ENCODE results near the gene TLR10.
A peak's percentile ranks its signal among the peaks of the same experiment; 100 is the strongest.
"Not testable (repeated sequence)": the region's sequence is repeated elsewhere in the genome, so short reads cannot be mapped to it uniquely, and the experiment has no call there.

TLR10 gene

DNA sequence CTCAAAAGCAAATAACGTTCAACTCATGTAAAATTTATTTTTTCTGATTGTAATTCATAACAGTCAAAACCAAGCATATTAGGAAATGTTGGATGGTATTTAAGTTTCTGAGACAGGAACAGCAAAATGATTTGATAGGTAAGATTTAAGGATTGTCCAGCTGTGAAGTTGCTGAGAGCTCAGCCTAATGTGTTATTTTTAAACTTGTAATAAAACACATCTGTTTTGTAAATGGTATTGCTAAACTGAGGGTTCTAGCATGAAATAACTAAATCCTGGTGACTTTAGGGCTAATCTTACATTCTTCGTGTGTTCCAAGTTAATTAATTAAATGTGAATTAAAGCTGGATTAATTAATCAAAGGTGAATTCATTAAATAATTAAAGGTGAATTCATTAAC is 13.3 kb downstream of the TLR10 start:
- DNase-seq (ENCODE audit: low spot score), result no peak
- ChIA-PET POLR2A (ENCODE audit: low non-redundant PET) (no interaction called here), CTCF (interaction anchor here (1.7 kb wide), 1 partner anchor 13 kb away, joined by 4 read pairs; the partner anchor contains the start of gene TLR10)
- no peak overlapping the region for H3K27ac ChIP-seq
- TF ChIP-seq, protein P1, sequence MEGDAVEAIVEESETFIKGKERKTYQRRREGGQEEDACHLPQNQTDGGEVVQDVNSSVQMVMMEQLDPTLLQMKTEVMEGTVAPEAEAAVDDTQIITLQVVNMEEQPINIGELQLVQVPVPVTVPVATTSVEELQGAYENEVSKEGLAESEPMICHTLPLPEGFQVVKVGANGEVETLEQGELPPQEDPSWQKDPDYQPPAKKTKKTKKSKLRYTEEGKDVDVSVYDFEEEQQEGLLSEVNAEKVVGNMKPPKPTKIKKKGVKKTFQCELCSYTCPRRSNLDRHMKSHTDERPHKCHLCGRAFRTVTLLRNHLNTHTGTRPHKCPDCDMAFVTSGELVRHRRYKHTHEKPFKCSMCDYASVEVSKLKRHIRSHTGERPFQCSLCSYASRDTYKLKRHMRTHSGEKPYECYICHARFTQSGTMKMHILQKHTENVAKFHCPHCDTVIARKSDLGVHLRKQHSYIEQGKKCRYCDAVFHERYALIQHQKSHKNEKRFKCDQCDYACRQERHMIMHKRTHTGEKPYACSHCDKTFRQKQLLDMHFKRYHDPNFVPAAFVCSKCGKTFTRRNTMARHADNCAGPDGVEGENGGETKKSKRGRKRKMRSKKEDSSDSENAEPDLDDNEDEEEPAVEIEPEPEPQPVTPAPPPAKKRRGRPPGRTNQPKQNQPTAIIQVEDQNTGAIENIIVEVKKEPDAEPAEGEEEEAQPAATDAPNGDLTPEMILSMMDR (conservative IDR thresholded peaks at IDR 0.05; ENCODE audit: low read depth), result no peak

DNA sequence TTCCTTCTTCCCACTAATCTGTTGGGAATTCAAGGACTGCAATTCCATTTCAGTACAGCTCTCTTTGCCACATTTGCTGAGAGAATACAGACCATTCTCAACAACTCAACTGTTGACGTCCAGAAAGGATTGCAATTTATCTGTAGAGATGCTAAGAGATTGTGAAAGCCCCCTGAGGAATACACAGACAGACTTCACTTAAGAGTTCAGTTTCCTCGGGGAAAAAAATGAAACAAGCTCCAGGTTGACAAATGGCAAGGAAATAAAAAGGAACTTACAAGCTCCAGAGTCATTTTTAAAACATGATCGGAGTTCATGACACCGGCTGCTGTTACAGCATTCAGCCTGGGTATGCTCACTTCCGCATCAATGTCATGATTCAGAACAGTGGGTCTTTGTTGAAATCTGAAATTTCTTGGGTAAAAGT is 13.8 kb downstream of the TLR10 start:
- no peak for DNase-seq (ENCODE audit: low spot score)
- TF ChIP-seq, protein P1 (conservative IDR thresholded peaks at IDR 0.05; ENCODE audit: low read depth), result no peak
- CTCF ChIA-PET, result interaction anchor here (0.8 to 1.7 kb wide), 2 partner anchors 14 kb away, joined by 3 to 4 read pairs; partner anchors contain the start of gene TLR10
- POLR2A ChIA-PET (ENCODE audit: low non-redundant PET), result no interaction called here
- no peak overlapping the region for H3K27ac ChIP-seq

DNA sequence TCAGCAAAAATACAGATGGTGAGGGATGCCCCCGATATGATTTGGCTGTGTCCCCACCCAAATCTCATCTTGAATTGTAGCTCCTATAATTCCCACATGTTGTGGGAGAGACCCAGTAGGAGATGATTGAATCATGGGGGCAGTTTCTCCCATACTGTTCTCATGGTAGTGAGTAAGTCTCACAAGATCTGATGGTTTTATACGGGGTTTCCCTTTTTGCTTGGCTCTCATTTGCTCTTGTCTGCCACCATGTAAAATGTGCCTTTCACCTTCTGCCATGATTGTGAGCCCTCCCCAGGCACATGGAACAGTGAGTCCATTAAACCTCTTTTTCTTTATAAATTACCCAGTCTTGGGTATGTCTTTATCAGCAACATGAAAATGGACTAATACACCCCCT is 15.8 kb downstream of the TLR10 start:
- POLR2A ChIA-PET (ENCODE audit: low non-redundant PET); H3K27ac ChIP-seq; DNase-seq (ENCODE audit: low spot score); CTCF ChIA-PET: not testable (repeated sequence)

DNA sequence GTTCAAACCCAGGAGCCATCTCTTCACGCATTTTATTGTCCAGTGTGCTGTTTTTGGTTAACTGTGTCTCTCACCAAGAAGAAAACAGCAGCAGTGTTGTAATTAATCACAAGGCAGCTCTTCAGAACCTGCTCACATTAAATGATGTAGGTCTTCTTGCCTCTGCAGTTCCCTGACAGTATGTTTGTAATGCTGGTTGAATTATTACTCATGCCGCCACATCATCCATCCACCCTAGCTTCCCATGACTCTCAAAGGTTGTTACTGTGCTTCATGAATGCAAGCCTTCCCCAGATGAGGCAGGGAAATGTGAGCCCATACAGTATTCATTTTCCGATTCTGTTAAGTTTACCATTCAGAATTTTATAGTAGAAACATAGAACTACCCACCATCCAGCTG is 17.4 kb downstream of the TLR10 start:
- ChIA-PET CTCF (interaction anchor here (0.7 to 1.3 kb wide), 2 partner anchors 17 to 310 kb away, joined by 5 to 7 read pairs; partner anchors contain the start of gene TLR10), POLR2A (ENCODE audit: low non-redundant PET) (no interaction called here)
- H3K27ac ChIP-seq, result no peak overlapping the region
- DNase-seq (ENCODE audit: low spot score), result no peak
- TF ChIP-seq, protein P1 (conservative IDR thresholded peaks at IDR 0.05; ENCODE audit: low read depth), result no peak

DNA sequence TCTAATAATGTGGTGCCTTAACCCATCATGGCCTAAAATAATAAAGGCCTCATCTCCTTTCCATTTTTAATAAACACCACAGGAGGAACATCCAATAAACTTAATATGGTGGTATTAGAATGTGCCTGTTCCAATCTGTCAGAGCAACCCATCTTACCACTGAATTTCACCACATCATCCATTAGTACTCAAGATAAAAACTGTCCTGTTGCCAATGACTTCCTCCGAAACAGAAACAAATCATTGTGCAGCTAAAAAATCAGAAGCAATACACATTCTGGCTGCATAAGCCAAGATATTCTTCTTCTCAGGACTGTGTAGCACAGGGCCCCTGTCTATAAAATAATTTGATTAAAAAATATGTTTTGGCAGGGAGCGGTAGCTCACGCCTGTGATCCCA is 18.5 kb downstream of the TLR10 start:
- no peak overlapping the region for H3K27ac ChIP-seq
- ChIA-PET CTCF (no interaction called here), POLR2A (ENCODE audit: low non-redundant PET) (no interaction called here)
- TF ChIP-seq, protein P1 (conservative IDR thresholded peaks at IDR 0.05; ENCODE audit: low read depth), result no peak
- no peak for DNase-seq (ENCODE audit: low spot score)

DNA sequence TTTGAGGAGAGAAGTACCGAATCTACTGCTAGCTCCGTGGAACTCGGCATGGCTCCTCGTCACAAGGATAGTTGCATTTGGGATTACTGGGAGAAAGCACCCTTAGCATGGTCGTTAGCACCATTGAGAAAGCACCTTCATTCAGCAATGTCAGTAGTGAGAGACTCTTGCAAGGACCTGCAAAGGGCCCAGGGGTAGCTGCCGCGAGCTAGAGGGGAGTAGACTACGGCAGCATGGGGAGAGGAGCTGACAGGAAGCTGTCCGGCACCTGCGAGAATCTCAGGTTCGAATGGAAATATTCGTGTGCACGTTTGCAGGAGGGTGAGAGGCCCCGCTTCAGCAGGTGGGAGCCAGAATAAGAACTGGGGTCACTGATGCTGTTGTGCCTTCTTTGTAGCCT is 20.2 kb downstream of the TLR10 start:
- TF ChIP-seq, protein P1 (conservative IDR thresholded peaks at IDR 0.05; ENCODE audit: low read depth), result no peak
- DNase-seq (ENCODE audit: low spot score), result no peak
- POLR2A ChIA-PET (ENCODE audit: low non-redundant PET), result no interaction called here
- CTCF ChIA-PET, result interaction anchor here (0.6 kb wide), 1 partner anchor 832 kb away, joined by 3 read pairs; no protein-coding TSS in a partner anchor
- H3K27ac ChIP-seq, result no peak overlapping the region

DNA sequence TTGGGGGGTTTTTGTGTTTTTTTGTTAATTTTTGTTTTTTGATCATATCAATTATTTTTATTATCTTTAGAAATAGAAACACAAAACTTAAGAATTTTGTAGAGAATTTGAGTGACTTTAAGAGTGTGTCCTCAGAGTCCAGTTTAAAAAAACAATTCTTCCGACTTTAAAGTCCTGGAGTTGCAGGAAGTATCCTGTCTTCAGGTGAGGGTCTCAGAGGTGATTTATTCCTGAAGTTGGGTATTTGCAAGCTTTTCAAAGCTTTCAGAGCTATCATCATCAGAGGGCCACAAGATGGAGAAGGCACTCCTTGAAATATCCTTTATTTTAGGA is 23.0 kb downstream of the TLR10 start:
- TF ChIP-seq, protein P1 (conservative IDR thresholded peaks at IDR 0.05; ENCODE audit: low read depth), result peak; percentile 8; the same call in 1 of the 2 replicates
- no peak overlapping the region for H3K27ac ChIP-seq
- no peak for DNase-seq (ENCODE audit: low spot score)
- ChIA-PET CTCF (interaction anchor here (0.6 to 2.1 kb wide), 13 partner anchors 22 to 1290 kb away, joined by 3 to 20 read pairs (median 3); partner anchors contain the start of gene TLR10), POLR2A (ENCODE audit: low non-redundant PET) (no interaction called here)
